HepG2 (cell line): ENCODE data around the gene VENTX. TPM values are rescaled to one million over a fixed set of nuclear protein-coding genes. Genes with fewer than 3 reads are reported as not detected.

Source experiments
- ATAC-seq: fragments of 200-7000 bp; cut with Tn5 transposase; 3 replicates; pipeline ENCODE4 v1.9.1; 2020; ENCODE audit warnings: mild to moderate bottlenecking, moderate library complexity
- BruUV-seq: library from RNA; stranded (reverse); fragments of 400-500 nt; replicated peaks from 2 replicates; lab custom pipeline; 2021; lab: Mats Ljungman, UMichigan
- CTCF ChIA-PET: fragments of 300-600 bp; formaldehyde crosslinking; extraction: SDS; loops from one replicate; lab custom pipeline; 2021; ENCODE audit warnings: low total read pairs, inconsistent platforms, low intra/inter-chr PET ratio; lab: Yijun Ruan, JAX
- POLR2A ChIA-PET: fragments of 350-600 bp; sonication (Branson Sonifier 250); formaldehyde crosslinking; loops from one replicate; lab custom pipeline; 2020; ENCODE audit warnings: antibody characterized with exemption, inconsistent platforms; lab: Yijun Ruan, JAX
- DNase-seq: peaks from one replicate; pipeline ENCODE4 v3.0.0-alpha.2; 2015; ENCODE audit warnings: low spot score
- FAIRE-seq: peaks from 3 replicates; lab custom pipeline; 2011; peaks lifted over from hg19 to GRCh38; lab: Jason Lieb, UNC
- H2AFZ ChIP-seq: one replicate; pipeline ENCODE4 v1.6.1; 2011; ENCODE audit warnings: low read length, inconsistent platforms
- H3K27ac ChIP-seq: fragments of 300-600 bp; 3 replicates; pipeline ENCODE4 v1.8.0; 2011; ENCODE audit warnings: mixed run types, mild to moderate bottlenecking, mixed read lengths, low read length, inconsistent platforms; ENCODE audit not compliant: insufficient read depth; ENCODE audit errors: extremely low read length
- H3K27me3 ChIP-seq, 2 experiments: fragments of 200-600 bp in 1 of 2; 2 replicates in 1 of 2; 3 replicates in 1 of 2; pipeline versions ENCODE4 v1.6.0 to v1.8.0; 2011; ENCODE audit warnings: low read length in 2 of 2, mild to moderate bottlenecking in 2 of 2, moderate library complexity in 2 of 2, inconsistent platforms in 1 of 2; ENCODE audit not compliant: insufficient read depth in 2 of 2, control insufficient read depth in 1 of 2
- H3K36me3 ChIP-seq, 2 experiments: fragments of 200-600 bp in 1 of 2; replicated peaks in 1 of 2; 2 replicates in 1 of 2; 3 replicates in 1 of 2; pipeline versions ENCODE4 v1.5.1 to v1.8.0; 2011; ENCODE audit warnings: low read length in 2 of 2, inconsistent platforms in 1 of 2; ENCODE audit not compliant: insufficient read depth in 2 of 2, control insufficient read depth in 1 of 2
- H3K4me1 ChIP-seq: 2 replicates; pipeline ENCODE4 v1.5.1; 2012; ENCODE audit warnings: low read length, inconsistent platforms; ENCODE audit not compliant: insufficient read depth
- H3K4me2 ChIP-seq: 2 replicates; pipeline ENCODE4 v1.6.0; 2011; ENCODE audit warnings: low read depth, low read length, inconsistent platforms
- H3K4me3 ChIP-seq, 3 experiments: fragments of 200-600 bp in 1 of 3; sonication (generic), shearing (Covaris generic) in 1 of 3; replicated peaks in 1 of 3; 2 replicates each; pipeline ENCODE4 v1.5.1; 2011 to 2016; ENCODE audit warnings: low read length in 3 of 3, inconsistent platforms in 2 of 3, low read depth in 2 of 3, mild to moderate bottlenecking in 2 of 3, control low read depth in 1 of 3, mixed read lengths in 1 of 3; ENCODE audit not compliant: insufficient read depth in 1 of 3
- H3K79me2 ChIP-seq: one replicate; pipeline ENCODE4 v1.6.1; 2011; ENCODE audit warnings: low read length, inconsistent platforms; ENCODE audit not compliant: insufficient read depth
- H3K9ac ChIP-seq: 2 replicates; pipeline ENCODE4 v1.6.0; 2011; ENCODE audit warnings: mild to moderate bottlenecking, low read depth, low read length, inconsistent platforms; ENCODE audit not compliant: insufficient read depth
- H3K9me3 ChIP-seq: 2 replicates; pipeline ENCODE4 v1.5.1; 2012; ENCODE audit warnings: mild to moderate bottlenecking, low read length
- H4K20me1 ChIP-seq: 2 replicates; pipeline ENCODE4 v1.6.0; 2011; ENCODE audit warnings: inconsistent platforms, mild to moderate bottlenecking, low read length, moderate library complexity; ENCODE audit not compliant: insufficient read depth
- CC2D1A ChIP-seq: sonication (generic); formaldehyde crosslinking; IDR thresholded peaks from 2 replicates; pipeline ENCODE4 v1.8.1; 2023; ENCODE audit warnings: mild to moderate bottlenecking, missing genetic modification reagents
- MATR3 ChIP-seq: sonication (generic); formaldehyde crosslinking; IDR thresholded peaks from 2 replicates; pipeline ENCODE4 v1.4.0; 2020; ENCODE audit warnings: missing genetic modification reagents
- NFIC ChIP-seq: IDR thresholded peaks from 2 replicates; pipeline ENCODE4 v1.6.1; 2012; ENCODE audit warnings: mild to moderate bottlenecking, low read length, inconsistent platforms
- NFKB2 ChIP-seq: sonication (generic); formaldehyde crosslinking; IDR thresholded peaks from 2 replicates; pipeline ENCODE4 v1.4.0; 2020; ENCODE audit warnings: missing genetic modification reagents, borderline replicate concordance
- PAX8 ChIP-seq: sonication (generic); formaldehyde crosslinking; IDR thresholded peaks from 2 replicates; pipeline ENCODE4 v1.8.0; 2022; ENCODE audit warnings: mild to moderate bottlenecking, missing genetic modification reagents, borderline replicate concordance
- PHF8 ChIP-seq: sonication (generic); formaldehyde crosslinking; IDR thresholded peaks from 2 replicates; pipeline ENCODE4 v1.5.0; 2020; ENCODE audit warnings: missing genetic modification reagents
- RXRB ChIP-seq: IDR thresholded peaks from 2 replicates; pipeline ENCODE4 v1.6.1; 2016; ENCODE audit warnings: borderline replicate concordance, missing genetic modification reagents, missing compliant biosample characterization
- STAT6 ChIP-seq: sonication (generic); formaldehyde crosslinking; IDR thresholded peaks from 2 replicates; pipeline ENCODE4 v1.4.0; 2020; ENCODE audit warnings: missing genetic modification reagents, mild to moderate bottlenecking, borderline replicate concordance
- SUZ12 ChIP-seq: fragments of 150-350 bp; IDR thresholded peaks from 2 replicates; pipeline ENCODE4 v1.6.1; 2014; ENCODE audit warnings: low read depth, low read length
- TEAD3 ChIP-seq: optimal IDR thresholded peaks from 2 replicates; pipeline ENCODE3; 2016; ENCODE audit warnings: borderline replicate concordance
- TIGD3 ChIP-seq: sonication (generic); formaldehyde crosslinking; IDR thresholded peaks from 2 replicates; pipeline ENCODE4 v1.5.1; 2020; ENCODE audit warnings: mild to moderate bottlenecking, missing genetic modification reagents, borderline replicate concordance
- TMF1 ChIP-seq: sonication (generic); formaldehyde crosslinking; IDR thresholded peaks from 2 replicates; pipeline ENCODE4 v1.8.1; 2022; ENCODE audit warnings: low read depth, missing genetic modification reagents
- ZNF879 ChIP-seq: sonication (generic); formaldehyde crosslinking; IDR thresholded peaks from 2 replicates; pipeline ENCODE4 v1.8.1; 2023; ENCODE audit warnings: missing genetic modification reagents
- WGBS: methylation state at CpG from one replicate; pipeline ENCODE4 v1.1.6; 2017; ENCODE audit warnings: low lambda C conversion rate; 5-methylcytosine and 5-hydroxymethylcytosine counted together
- in situ Hi-C: cut with HindIII; loops from 2 replicates; pipeline ENCODE4 v1.10.0; 2017; ENCODE audit warnings: low pct_unique_long_range_greater_than_20kb; ENCODE audit not compliant: extremely low pct_ligation_motif_present
- intact Hi-C: fragments of 100-400 bp; cut with micrococcal nuclease; formaldehyde crosslinking; loops from one replicate; pipeline ENCODE4 v1.10.0; 2022; ENCODE audit not compliant: unreplicated experiment
- polyA plus RNA-seq, 8 experiments: library from polyadenylated mRNA; depleted of rRNA in 3 of 8; stranded (reverse) in 7 of 8; unstranded in 1 of 8; fragments of >200 nt; fragmentation: Illumina TruSeq in 4 of 8; extraction: Trizol in 4 of 8; gene quantifications; 2 replicates each; pipeline versions ENCODE4 v1.2.1 to v1.2.3, GENCODE V29; 2011 to 2016; ENCODE audit warnings: low read depth in 4 of 8, missing spikeins in 1 of 8, mixed read lengths in 1 of 8; ENCODE audit not compliant: insufficient read depth in 1 of 8
- total RNA-seq, 5 experiments: library from RNA; depleted of rRNA; stranded (reverse); fragments of >200 nt; fragmentation: Illumina TruSeq; extraction: Trizol; gene quantifications; 2 replicates each; pipeline ENCODE4 v1.2.3, GENCODE V29; 2016; ENCODE audit warnings: low read depth in 1 of 5
- TF ChIP-seq, protein P1 (sequence below): sonication (generic); formaldehyde crosslinking; IDR thresholded peaks from 2 replicates; pipeline ENCODE4 v1.9.0; 2021; ENCODE audit warnings: missing genetic modification reagents, borderline replicate concordance
- TF ChIP-seq, protein P2 (sequence below): sonication (generic); formaldehyde crosslinking; IDR thresholded peaks from 2 replicates; pipeline ENCODE4 v1.4.0; 2020; ENCODE audit warnings: low read depth, mild to moderate bottlenecking, missing genetic modification reagents

Gene VENTX
- total and polyA plus RNA-seq, 2 of the 13 experiments (the other 11 are each of a cell fraction or from before 2014, with no cell fraction given) = not detected

- Histone ChIP-seq H4K20me1 (peaks cover 5% of the 10 kb centered on the region; the same call in 1 of the 2 replicates), H3K9me3 (no peaks in the 10 kb centered on the region), H3K4me3 (no peak overlapping the region), H2AFZ (no peak overlapping the region), H3K4me2 (no peak overlapping the region), H3K4me1 (no peaks in the 10 kb centered on the region), H3K27me3 (peaks cover 11 to 62% of the 10 kb centered on the region in 2 experiments; a peak in 4 of 5 replicates), H3K79me2 (no peaks in the 10 kb centered on the region), H3K36me3 (no peaks in the 10 kb centered on the region), H3K27ac (no peak overlapping the region), H3K9ac (no peak overlapping the region)
- in situ Hi-C loops = no loop called here
- FAIRE-seq (no peak), ATAC-seq (no peak), DNase-seq (no peak)
- BruUV-seq = no TSS peak
- POLR2A ChIA-PET = no interaction called here
- intact Hi-C loops = no loop called here
- WGBS = 37% methylated on average over 12 of the region's 25 CpGs
- CTCF ChIA-PET = no interaction called here
- TF ChIP-seq PAX8 (no peak), PHF8 (CRISPR knock-in tag) (no peak), ZNF879 (CRISPR knock-in tag) (no peak), TEAD3 (CRISPR knock-in tag) (no peak), CC2D1A (CRISPR knock-in tag) (no peak), NFKB2 (CRISPR knock-in tag) (no peak), TMF1 (CRISPR knock-in tag) (no peak), RXRB (CRISPR knock-in tag) (no peak), NFIC (no peak), STAT6 (CRISPR knock-in tag) (no peak), TIGD3 (CRISPR knock-in tag) (no peak), SUZ12 (no peak), MATR3 (CRISPR knock-in tag) (no peak)
- TF ChIP-seq, protein P1, sequence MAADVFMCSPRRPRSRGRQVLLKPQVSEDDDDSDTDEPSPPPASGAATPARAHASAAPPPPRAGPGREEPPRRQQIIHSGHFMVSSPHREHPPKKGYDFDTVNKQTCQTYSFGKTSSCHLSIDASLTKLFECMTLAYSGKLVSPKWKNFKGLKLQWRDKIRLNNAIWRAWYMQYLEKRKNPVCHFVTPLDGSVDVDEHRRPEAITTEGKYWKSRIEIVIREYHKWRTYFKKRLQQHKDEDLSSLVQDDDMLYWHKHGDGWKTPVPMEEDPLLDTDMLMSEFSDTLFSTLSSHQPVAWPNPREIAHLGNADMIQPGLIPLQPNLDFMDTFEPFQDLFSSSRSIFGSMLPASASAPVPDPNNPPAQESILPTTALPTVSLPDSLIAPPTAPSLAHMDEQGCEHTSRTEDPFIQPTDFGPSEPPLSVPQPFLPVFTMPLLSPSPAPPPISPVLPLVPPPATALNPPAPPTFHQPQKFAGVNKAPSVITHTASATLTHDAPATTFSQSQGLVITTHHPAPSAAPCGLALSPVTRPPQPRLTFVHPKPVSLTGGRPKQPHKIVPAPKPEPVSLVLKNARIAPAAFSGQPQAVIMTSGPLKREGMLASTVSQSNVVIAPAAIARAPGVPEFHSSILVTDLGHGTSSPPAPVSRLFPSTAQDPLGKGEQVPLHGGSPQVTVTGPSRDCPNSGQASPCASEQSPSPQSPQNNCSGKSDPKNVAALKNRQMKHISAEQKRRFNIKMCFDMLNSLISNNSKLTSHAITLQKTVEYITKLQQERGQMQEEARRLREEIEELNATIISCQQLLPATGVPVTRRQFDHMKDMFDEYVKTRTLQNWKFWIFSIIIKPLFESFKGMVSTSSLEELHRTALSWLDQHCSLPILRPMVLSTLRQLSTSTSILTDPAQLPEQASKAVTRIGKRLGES (CRISPR knock-in tag) = no peak
- TF ChIP-seq, protein P2, sequence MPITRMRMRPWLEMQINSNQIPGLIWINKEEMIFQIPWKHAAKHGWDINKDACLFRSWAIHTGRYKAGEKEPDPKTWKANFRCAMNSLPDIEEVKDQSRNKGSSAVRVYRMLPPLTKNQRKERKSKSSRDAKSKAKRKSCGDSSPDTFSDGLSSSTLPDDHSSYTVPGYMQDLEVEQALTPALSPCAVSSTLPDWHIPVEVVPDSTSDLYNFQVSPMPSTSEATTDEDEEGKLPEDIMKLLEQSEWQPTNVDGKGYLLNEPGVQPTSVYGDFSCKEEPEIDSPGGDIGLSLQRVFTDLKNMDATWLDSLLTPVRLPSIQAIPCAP = no peak
Observed at GRCh38 chr10:133217800-133218589, 19.7 kb upstream of the VENTX start.
